Left hindlimb (tissue), 1 donor: ENCODE data around the gene NDUFAB1.
"Not testable (repeated sequence)": the region's sequence is repeated elsewhere in the genome, so short reads cannot be mapped to it uniquely, and the experiment has no call there.

Source experiments
- DNase-seq: peaks from one replicate; pipeline ENCODE4 v3.0.0-alpha.2; 2018

Gene NDUFAB1

DNA sequence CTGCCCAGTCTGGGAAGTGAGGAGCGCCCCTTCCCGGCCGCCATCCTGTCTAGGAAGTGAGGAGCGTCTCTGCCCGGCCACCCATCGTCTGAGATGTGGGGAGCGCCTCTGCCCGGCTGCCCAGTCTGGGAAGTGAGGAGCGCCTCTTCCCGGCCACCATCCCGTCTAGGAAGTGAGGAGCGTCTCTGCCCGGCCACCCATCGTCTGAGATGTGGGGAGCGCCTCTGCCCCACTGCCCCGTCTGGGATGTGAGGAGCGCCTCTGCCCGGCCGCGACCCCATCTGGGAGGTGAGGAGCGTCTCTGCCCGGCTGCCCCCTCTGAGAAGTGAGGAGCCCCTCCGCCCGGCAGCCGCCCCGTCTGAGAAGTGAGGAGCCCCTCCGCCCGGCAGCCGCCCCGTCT is 12.8 kb downstream of the NDUFAB1 start:
- DNase-seq = not testable (repeated sequence)

DNA sequence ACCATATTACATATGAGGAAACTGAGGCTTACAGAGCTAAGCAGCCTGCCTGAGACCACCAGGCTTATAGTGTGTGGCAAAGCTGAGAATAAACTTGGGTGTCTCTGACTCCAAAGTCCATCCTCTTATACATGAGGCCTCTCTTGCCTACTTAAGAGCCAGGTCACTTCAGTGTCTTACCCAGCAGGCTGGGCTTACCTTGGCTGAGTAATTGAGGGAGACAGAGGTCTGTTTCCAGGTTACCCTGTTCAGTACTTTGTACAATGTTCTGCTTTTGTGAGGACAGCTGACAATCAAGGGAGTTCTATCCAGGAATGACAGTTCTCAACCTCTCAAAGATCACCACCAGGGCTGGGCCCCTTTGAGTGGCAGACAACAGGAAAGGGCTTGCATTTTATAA is 14.4 kb downstream of the NDUFAB1 start:
- no peak for DNase-seq

DNA sequence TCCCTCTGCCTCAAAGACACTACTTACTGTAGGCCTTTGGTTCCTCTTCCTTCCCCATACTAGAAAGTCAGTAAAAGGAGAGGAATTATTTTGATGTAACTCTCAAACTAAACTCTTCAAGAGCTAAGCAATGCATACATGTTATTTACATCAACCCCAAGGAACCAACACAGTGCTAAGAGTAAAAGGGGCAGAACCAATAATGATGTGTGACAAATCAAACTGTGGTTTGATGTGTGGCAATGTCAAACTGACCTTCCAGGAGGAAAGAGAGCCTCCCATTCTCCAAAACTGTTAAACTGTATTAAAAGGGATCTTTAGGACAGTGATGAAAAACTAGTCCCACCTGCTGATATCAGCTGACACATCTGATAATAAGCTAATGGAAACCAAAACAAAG is 15.7 kb downstream of the NDUFAB1 start:
- no peak for DNase-seq

DNA sequence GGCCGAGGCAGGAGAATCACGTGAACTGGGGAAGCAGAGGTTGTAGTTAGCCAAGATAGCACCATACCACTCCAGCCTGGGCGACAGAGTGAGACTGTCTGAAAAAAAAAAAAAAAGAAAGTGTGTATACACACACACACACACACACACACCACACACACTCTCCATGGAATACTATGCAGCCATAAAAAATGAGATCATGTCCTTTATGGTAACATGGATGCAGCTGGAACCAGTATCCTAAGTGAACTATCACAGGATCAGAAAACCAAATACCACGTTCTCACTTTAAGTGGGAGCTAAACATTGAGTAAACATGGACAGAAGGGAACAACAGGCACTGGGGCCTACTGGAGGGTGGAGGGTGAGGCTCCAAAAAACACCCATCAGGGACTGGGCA is 16.7 kb downstream of the NDUFAB1 start:
- no peak for DNase-seq

DNA sequence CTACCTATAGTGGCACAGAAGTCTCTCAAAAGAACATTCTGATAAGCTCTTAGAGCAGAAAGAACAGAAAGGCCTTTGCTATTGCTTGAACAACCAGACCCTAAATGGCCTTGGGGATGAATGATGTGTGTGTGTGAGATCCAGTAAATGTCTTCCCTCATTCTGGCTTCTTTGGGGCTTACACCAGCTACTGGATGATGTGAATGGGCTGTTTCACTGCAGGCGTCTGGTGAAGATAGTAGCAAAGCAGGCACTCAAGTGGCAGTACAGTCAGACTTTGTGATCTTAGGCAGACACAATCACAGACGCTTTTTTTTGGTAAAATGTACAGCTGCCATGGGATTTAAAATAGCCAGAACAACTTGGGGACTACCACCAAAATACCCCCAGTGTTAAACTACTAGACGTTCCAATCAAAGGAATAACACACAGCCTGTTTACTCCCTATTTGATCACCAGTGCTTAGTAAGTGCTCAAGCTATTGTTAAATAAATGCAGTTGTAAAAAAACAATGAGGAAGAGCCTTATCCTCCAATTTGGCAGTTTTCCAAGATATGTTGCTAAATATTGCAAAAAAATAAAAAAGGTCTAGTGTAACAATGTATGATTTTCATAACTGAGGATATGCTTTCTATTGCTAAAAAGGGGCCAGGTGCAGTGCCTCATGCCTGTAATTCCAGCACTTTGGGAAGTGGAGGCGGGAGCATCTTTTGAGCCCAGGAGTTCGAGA is 17.9 kb downstream of the NDUFAB1 start:
- DNase-seq = no peak

DNA sequence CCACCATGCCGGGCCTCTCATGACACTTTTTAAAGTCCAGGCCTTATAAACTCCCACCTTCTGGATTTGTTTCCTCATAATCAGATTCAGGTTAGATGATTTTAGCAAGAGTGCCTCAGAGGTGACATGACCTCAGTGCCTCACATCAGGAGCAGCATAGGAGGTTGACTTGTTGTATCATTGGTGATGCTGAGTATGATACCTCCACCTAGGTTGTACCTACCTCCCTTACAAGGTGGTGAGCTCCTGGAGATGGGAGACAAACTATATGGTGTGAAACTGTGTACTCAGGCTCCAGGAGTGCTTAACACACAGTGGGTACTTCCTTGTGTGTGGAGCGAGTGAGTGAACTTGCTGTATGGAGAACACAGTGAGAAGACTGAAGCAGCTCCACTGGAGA is 18.6 kb downstream of the NDUFAB1 start:
- DNase-seq = no peak

DNA sequence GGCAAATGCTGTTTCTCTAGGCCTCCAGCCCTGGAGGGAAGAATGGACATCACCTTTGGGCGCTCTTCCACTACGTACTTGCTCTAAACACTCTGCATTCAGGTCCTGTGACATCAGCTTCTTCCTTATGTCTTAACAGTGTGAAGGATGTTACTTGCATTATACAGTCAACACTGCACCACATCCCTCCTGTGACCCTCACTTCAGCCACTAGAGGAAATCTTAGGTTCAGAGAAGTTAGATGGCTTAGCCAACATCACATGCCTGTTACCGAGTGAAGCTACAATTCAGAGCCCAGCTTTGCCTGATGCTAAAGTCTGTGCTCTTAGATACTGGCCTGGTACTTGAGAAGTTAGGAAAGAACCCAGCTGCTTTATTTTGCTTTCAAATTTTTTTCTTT is 20.3 kb downstream of the NDUFAB1 start:
- DNase-seq = no peak

DNA sequence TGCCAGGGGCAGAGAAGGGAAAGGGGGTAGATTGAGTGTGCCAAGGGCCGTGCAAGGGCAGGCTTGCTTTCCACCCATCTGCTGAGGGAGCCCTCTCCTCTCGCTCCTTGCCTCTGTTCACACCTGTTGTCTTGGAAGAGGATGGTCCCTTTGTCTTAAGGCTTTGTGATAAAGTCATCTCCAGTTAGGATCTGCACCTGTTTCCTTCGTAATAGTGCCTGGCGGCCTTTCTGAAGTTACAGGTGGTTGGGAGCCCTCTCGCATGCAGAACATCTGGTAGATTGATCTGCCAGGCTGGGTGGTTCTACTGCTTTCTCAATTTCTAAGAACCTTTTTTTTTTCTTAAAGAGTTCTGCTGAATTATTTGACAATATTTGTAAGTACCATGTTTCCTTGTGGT is 22.3 kb downstream of the NDUFAB1 start:
- no peak for DNase-seq

DNA sequence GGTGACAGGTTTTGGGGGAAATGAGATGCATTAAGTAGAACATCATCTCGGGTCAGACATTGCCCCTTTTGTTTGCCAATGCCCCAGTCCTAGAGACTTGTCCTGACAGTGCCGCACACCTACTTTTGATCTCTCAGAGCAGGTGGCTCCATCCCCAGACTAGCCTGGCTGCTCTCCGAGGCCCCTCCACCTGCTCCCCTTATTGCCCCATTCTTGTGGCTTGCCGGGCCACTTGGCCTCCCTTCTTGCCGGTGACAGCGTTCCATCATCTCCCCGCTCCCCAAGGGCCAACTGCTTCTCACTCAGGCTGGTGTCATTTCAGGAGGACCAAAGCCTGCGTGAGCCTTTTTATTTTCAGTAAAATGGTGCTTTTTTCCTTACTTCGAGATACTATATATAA is 23.7 kb downstream of the NDUFAB1 start:
- no peak for DNase-seq

DNA sequence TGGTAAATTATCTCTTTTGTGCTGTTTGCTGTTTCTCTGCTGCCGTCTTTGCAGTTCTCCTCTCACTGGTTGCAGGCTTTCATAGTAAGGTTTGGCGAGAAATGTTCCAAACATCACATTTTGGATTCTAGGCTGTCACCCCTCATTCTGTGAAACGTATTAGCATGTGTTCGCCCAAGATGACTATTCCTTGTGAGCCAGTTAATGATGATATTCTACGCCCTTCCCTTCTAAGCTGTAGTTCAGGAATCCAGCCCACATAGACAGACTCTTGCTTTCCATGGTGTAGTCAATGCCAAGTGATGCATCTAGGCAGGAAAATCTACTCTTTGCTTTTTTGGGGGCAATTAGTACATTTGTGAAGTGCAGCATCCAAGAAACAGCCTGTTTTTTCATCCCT is 24.2 kb downstream of the NDUFAB1 start:
- DNase-seq = no peak

DNA sequence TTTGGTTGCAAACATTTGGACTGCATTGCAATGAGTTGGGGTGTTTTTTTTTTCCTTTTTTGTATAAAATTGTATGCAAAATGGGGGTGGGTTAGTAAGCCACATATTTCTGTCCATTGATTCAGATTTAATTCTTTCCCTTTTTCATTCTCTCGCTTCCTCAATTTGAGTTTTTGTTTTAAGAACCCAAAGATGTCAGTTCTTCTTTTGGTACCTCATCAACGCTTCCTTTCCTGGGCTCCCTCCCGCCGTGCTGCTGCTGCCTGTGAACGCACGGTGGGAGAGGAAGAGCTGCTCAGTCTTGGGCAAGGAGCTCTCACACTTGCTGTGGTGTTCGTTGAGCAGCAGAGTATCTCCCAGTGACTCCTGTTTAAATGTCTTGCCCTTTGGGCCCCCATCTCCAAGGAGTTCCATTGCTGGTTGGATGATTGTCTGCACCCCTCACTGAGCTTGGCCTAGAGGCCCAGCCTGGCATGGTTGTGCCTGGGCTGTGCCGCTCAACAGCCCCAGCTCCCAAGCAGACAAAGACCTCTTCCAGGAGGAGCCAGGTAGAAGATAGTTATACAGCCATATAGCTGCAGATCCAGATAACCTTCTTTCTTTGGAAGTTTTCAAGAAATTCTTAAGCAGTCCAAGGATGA is 25.0 kb downstream of the NDUFAB1 start:
- no peak for DNase-seq

DNA sequence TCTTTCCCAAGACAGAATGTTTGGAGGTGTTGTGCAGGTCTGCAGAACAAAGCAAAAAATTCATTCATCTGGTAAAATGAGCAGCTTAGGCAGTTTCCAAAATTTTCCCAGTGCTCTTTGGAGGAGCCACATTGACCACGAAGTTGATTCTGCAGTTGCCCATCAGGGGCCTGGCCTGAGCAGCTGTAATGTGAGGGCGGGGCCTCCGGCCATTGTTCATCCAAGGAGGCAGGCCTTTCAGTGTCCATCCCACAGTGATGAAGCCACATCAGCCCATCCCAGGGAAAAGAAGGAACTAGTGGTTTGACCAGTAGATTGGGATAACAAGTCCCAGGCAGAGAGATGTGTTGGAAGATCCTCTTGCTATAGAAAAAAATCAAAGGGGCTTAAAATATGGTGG is 28.5 kb downstream of the NDUFAB1 start:
- DNase-seq = no peak

DNA sequence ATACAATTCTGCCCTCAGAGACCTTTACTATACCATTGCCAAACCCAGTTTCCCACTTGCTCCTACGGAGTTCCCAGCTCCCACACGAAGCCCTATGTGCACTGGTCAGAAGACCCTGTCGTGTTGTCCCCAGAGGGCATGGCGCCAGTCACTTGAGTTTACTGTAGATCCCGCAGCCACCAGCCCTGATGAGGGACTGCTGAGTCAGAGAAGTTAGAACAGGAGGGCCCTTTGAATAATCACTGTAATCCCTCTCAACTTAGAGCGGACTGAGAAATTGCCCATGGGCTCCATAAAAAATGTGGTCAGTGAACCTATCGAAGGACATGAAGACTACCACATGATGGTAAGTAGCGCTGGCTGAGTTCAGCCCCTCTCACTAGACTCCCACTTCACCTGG is 29.4 kb downstream of the NDUFAB1 start:
- no peak for DNase-seq

DNA sequence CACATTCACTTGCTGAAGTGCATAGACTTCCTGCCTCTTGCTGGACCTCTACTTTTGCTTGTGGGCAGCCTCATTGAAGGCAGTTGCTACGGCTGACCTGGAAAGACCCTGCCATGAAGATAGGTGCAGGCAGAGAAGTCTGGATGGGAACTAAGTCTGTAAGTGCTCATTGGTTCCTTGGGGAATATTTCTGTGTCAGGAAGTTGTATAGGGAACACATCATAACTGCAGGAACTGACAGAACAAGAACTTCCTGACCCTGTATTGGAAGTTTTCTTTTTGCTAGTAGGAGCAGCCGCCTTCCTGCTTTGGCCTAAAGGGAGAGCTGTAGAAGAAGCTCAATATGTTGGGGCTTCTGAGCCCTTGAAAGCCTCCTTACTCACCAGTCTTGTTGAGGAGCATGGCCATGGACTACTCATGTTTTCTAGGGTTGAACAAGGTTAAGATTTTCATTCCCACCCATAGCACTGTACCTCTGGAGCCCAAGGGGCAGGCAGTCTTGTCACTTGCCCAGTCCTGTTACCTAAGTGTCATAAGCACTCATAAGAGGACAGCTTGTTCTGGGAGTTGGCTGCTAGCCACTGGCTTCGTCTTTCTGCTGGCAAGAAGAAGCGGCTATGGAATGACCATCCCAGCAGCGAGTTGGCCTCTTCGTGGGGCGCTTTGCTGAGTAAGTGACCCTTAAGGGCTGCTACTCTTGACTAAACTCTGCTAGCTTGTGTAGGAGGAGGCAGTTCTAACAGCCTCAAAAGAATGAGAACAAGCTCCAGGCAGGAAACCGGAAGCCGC is 31.3 kb downstream of the NDUFAB1 start:
- no peak for DNase-seq

DNA sequence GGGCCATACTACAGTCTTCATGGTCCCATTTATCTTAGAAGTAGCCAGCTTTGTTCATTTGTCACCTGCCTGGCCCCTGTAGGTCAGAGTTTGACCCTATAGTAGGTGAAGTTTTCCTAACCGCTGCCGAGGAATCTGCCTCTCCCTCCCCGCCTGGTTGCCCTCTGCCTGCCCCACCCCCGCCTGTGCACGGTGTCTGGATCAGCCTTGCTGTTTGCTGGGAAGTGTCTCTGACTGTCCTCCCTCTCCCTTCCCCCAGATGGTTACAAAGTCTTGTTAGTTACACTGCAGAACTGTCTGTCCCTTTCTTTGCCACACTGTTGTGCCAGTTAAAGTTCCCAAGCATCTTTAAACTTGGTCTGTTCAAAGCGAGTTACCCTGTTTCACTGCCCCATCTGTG is 32.9 kb downstream of the NDUFAB1 start:
- no peak for DNase-seq

DNA sequence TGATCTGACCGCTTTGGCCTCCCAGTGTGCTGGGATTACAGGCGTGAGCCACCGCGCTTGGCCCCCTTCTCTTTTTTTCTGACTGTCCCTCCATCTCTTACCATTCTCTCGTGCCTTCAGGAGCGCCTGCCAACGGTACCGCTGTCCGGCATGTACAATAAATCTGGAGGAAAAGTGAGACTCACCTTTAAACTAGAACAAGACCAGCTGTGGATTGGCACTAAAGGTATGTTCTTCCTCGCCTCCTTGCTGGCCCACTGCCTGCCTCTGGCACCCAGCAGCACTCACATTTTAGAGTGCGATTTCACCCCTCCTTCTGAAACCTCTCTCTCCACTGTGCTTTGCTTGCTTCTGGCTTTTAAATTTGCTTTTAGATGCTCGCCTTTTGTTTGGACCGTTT is 33.6 kb downstream of the NDUFAB1 start:
- DNase-seq = no peak

DNA sequence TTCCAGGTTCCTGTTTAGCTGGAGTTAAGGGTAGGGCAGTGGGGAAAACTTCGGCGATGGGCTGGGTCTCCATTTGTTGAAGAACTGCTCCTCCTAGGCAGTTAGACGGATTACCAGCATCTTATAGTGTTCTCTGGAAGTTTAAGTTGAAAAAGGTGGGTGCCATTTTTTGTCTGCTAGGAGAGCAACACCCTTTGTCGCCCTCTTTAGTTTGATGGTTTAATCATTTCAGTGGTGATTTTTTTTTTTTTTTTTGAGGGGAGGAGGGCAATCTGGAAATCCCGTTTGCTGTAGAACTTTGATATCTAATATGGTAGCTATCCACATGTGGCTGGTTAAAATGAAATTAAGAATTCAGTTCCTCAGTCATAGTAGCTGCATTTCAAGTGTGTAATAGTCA is 34.5 kb downstream of the NDUFAB1 start:
- DNase-seq = no peak

DNA sequence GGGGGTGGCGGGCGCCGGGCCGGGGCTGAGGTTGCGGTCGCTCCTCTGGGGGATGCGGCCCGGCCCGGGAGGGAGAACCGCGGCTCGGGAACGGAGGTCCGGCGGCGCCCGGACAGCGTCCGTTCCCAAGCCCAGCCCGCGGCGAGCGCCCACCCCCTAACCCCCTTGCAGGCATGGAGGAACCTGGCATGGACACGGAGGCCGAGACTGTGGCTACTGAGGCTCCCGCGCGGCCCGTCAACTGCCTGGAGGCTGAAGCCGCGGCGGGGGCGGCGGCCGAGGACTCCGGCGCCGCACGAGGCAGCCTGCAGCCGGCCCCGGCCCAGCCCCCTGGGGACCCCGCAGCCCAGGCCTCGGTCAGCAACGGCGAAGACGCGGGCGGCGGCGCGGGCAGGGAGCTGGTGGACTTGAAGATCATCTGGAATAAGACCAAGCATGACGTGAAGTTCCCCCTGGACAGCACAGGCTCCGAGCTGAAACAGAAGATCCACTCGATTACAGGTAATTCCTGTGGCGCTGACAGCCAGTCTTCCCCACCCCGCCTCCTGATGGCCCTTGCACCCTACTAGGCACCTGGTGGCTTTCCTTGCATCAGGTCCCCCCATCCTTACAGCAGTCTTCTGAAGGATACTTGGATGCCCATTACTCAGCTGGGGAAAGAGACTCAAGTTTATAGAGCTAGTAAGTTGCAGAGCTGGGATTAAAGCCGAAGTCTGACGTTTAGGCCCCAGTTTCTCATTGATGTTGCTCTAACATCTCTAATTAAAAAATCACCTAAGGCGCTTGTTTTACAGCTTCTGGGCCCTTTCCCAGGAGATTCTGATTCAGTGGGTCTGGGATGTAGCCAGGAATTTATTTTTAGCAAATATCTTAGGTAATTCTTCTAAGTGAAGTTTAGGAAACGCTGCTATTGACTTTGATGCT is 38.1 kb downstream of the NDUFAB1 start:
- DNase-seq = peak; percentile 67

DNA sequence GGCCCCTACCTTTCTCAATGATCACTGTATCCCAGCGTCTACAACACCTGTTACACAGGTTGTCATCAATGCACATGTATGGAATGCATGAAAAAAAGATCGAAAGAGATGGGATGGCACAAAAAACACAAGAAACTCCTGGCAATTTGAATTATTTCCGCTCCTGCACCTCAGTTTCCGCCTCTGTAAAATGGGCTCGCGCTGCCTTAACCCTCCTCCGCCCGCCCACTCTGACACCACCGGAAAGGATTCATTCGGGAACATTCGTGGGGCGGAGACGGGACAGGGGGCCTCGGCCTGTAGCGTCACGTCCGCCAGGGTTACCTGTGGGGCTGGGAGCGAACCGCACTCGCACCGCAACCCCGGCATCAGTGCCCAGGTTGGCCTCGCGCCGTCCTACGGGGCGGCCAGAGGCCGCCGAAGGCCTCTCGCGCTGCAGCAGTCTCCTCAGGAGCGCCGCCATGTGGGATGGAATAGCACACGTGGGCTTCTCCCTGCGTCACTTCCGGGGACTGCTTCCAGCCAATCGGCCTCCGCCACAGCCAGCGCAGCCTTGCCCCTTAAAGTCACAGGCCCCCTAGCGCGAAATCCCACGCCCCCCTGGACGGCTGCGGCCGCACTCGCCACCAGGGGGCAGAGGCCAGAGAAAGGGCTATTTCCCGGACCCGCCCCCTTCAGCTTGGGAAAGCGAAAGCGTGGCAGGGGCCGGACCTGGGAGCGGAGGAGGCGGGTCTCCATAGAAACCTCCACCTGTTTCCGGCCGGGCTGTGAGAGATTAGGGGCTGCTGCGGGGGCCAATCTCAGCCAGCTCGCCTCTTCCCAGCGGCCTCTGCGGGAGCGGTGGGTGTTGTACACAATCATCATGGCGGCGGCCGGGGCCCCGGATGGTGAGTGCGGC is 39.0 kb downstream of the NDUFAB1 start, which contains the start of the genes EARS2 and UBFD1:
Gene EARS2, minus strand, starts transcription at position 470 of the 898 bp plus-strand sequence. Its CDS starts 7 bp downstream, at position 463.
Gene UBFD1, plus strand, starts transcription at position 847 of the 898 bp plus-strand sequence. Its CDS starts 16 bp downstream, at position 863.
- DNase-seq = peak; percentile 99

DNA sequence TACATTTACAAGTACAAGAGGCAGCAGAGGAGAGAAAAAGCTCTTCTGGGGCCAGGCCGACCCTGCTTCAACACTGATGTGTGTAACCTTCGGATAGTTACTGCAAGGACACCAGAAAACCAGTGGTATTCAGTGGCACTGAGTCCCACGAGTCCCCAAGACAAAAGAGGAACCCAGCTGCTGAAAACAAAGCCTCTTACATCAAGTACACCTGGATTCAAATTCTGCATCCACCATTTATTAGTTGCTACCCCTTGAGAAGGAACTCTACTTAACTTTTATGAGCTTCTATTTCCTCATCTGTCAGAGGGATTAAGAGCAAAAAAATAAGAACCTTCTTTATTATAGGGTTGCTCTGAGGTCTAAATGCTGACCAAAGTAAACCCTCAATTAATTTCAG is 41.6 kb downstream of the NDUFAB1 start:
- no peak for DNase-seq

DNA sequence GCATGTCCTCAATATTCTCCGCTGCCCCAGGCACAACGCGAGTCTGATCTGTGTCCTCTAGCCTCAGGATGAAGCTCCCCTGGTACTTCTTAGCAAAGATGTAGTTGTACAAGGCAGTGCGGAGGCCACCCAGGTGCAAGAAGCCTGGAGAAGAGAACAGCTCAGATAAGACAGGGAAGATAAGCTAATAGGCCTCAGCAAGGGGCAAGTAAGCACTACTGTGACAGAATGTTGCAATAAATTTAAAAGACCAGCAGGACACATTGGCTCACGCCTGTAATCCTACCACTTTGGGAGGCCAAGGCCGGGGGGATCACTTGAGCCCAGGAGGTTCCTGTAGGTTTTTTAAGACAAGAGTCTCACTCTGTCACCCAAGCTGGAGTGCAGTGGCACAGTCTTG is 44.0 kb downstream of the NDUFAB1 start:
- DNase-seq = no peak

DNA sequence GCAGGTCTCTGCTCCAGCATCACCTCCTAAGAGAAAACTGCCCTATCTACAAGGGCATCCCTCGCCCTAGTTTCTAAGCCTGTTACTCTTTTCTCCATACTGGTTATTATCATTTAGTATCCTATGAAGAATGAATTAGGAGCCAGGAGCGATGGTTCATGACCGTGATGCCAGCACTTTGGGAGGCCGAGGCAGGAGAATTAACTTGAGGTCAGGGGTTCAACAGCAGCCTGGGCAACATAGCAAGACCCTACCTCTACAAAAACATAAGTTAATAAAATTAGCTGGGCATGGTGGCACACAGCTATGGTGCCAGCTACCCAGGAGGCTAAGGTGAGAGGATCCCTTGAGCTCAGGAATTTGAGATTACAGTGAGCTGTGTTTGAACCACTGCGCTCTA is 46.2 kb downstream of the NDUFAB1 start:
- DNase-seq = no peak
